GM19025 (cell line): ENCODE data around the gene BTN2A1.
"Not testable (repeated sequence)": the region's sequence is repeated elsewhere in the genome, so short reads cannot be mapped to it uniquely, and the experiment has no call there.

Experiments
- ATAC-seq: cut with Tn5 transposase; IDR thresholded peaks from one replicate; pipeline ENCODE4 v1.9.1; 2021; ENCODE audit warnings: mild to moderate bottlenecking, low read depth, moderate library complexity; ENCODE audit not compliant: unreplicated experiment

The BTN2A1 gene

GRCh38 chr6:26487466-26487865 is 29.7 kb downstream of the BTN2A1 start:
- no peak for ATAC-seq

GRCh38 chr6:26489996-26490964 is 32.5 kb downstream of the BTN2A1 start:
- ATAC-seq: no peak

- ATAC-seq: no peak
Observed at GRCh38 chr6:26491604-26492003, 33.8 kb downstream of the BTN2A1 start.

GRCh38 chr6:26493258-26493657 is 35.5 kb downstream of the BTN2A1 start:
- no peak for ATAC-seq

GRCh38 chr6:26494117-26494516 is 36.4 kb downstream of the BTN2A1 start:
- ATAC-seq: no peak

- no peak for ATAC-seq
Observed at GRCh38 chr6:26495281-26495680, 37.5 kb downstream of the BTN2A1 start.

GRCh38 chr6:26497610-26498009 is 39.9 kb downstream of the BTN2A1 start:
- ATAC-seq: no peak

- no peak for ATAC-seq
Observed at GRCh38 chr6:26500102-26500501, 42.3 kb downstream of the BTN2A1 start, which contains the start of gene BTN1A1. Gene BTN1A1, plus strand, starts transcription at chr6:26500303. Its CDS starts 984 bp downstream, at chr6:26501287.

GRCh38 chr6:26501482-26501986 is 43.8 kb downstream of the BTN2A1 start:
- ATAC-seq: no peak

- peak; percentile 51 for ATAC-seq
Observed at GRCh38 chr6:26502165-26502564, 44.4 kb downstream of the BTN2A1 start.

GRCh38 chr6:26502626-26503025 is 44.9 kb downstream of the BTN2A1 start:
- no peak for ATAC-seq

GRCh38 chr6:26507658-26508057 is 49.9 kb downstream of the BTN2A1 start:
- ATAC-seq: no peak

- not testable (repeated sequence) for ATAC-seq
Observed at GRCh38 chr6:26511033-26511432, 53.3 kb downstream of the BTN2A1 start.

- no peak for ATAC-seq
Observed at GRCh38 chr6:26514984-26515383, 57.2 kb downstream of the BTN2A1 start.

- ATAC-seq: no peak
Observed at GRCh38 chr6:26516481-26517427, 59.0 kb downstream of the BTN2A1 start.
